ENCODE measurements around the gene ARHGAP25.

DNA sequence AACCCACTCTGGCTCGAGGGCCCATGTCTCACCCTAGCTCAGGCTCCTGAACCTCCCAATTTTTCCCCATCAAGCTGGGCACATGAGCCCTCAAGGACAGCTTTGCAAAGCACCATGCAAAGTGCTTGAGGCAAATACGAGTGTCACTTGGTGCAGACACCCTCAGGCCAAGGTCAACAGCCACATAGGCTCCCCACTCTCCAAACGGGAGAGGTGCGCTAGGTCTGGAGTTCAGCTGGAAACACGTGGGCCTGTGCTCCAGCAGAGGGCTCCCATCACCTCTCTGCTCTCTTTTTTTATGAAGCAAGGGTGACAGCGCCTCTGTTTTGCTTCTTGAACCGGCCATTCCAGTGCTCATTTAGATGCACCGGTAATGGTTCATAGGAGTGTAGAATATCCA, 11.9 kb upstream of the ARHGAP25 start:
- TF ChIP-seq POLR2AphosphoS5 (IDR thresholded peaks at IDR 0.05; ENCODE audit: borderline replicate concordance, low read depth, low read length) = no peak
- no peak for TF ChIP-seq EZH2 (IDR thresholded peaks at IDR 0.05)

Data from SK-N-MC (cell line).